Heart left ventricle (tissue), 13 donors: ENCODE data around the gene SCIMP.

Source experiments
- CTCF ChIP-seq, 12 donors: fragments of 200-600 bp; sonication (generic) in 4 of 12; IDR thresholded peaks; one replicate each; pipeline versions ENCODE4 v1.5.0 to v1.8.0; 2018 to 2022; ENCODE audit warnings: antibody characterized with exemption in 12 of 12, mild to moderate bottlenecking in 5 of 12
- POLR2A ChIP-seq, 2 donors: fragments of 450-650 bp; IDR thresholded peaks; one replicate each; pipeline ENCODE4 v1.6.1; 2017; ENCODE audit warnings: antibody characterized with exemption in 2 of 2, mild to moderate bottlenecking in 2 of 2, moderate library complexity in 2 of 2
- donor health status: ischemic (EF 13 %, LVEDD 7.1; RV severe dilation, severe dysfunction).
- donor health status: DM: no; HTN: yes; CAD: no.
- donor health status: DM: no; HTN: no; CAD: no.
- donor health status: ischemic (EF 25% LVEDD 6.9; RV normal size, moderate dysfunction).
- donor health status: ischemic (EF 25% LVEDD 5.7; RV mildly dilated, moderate dysfunction).
- donor health status: ischemic (EF 35%, LVEDD 5.7; RV mildly dilated, moderate dysfunction).
- donor health status: nonischemic (EF 11% LVEDD 7.7; RV severe dilation, severe dysfunction).
- donor health status: DM: yes; HTN: yes; CAD: no.
- donor health status: PGD.
- donor health status: ischemic (EF 29% LVEDD 5.4; RV normal size, mild dysfunction).
- donor health status: nonischemic (EF 23%, LVEDD 6.1; RV moderate dilation, normal function).

- no peak for TF ChIP-seq POLR2A (IDR thresholded peaks at IDR 0.05)
- TF ChIP-seq CTCF (IDR thresholded peaks at IDR 0.05) = no peak
Measured at GRCh38 chr17:5182597-5183409, 51.9 kb downstream of the SCIMP start.
